IMR-90 (cell line): ENCODE data around the gene AASS. TPM values are rescaled to one million over a fixed set of nuclear protein-coding genes. Genes with fewer than 3 reads are reported as not detected.

Source experiments
- ATAC-seq: fragments of 200-7000 bp; cut with Tn5 transposase; 2 replicates; pipeline ENCODE4 v1.9.1; 2020; ENCODE audit warnings: low read depth, mild to moderate bottlenecking, moderate library complexity
- BruUV-seq: library from RNA; stranded (reverse); fragments of 400-500 nt; replicated peaks from 2 replicates; lab custom pipeline; 2021; lab: Mats Ljungman, UMichigan
- CTCF ChIA-PET: fragments of 300-600 bp; formaldehyde crosslinking; extraction: SDS; loops from one replicate; lab custom pipeline; 2021; ENCODE audit warnings: antibody characterized with exemption; lab: Yijun Ruan, JAX
- POLR2A ChIA-PET: fragments of 300-600 bp; sonication (Branson Sonifier 250); formaldehyde crosslinking; loops from one replicate; lab custom pipeline; 2022; ENCODE audit warnings: antibody characterized with exemption; ENCODE audit not compliant: unreplicated experiment; lab: Charles Lee
- DNase-seq: peaks from one replicate; pipeline ENCODE4 v3.0.0; 2013
- H2AFZ ChIP-seq: replicated peaks from 2 replicates; pipeline ENCODE3; 2013; ENCODE audit warnings: low read length, mild to moderate bottlenecking; ENCODE audit not compliant: poor library complexity
- H2AK5ac ChIP-seq: 2 replicates; pipeline ENCODE4 v1.6.1; 2013; ENCODE audit warnings: low read depth, low read length, inconsistent platforms
- H2AK9ac ChIP-seq: replicated peaks from 2 replicates; pipeline ENCODE3; 2013; ENCODE audit warnings: mild to moderate bottlenecking, low read depth, low read length, moderate library complexity; ENCODE audit not compliant: poor library complexity
- H2BK120ac ChIP-seq: 2 replicates; pipeline ENCODE4 v1.6.1; 2013; ENCODE audit warnings: low read depth, low read length, inconsistent platforms
- H2BK15ac ChIP-seq: 3 replicates; pipeline ENCODE4 v1.6.1; 2013; ENCODE audit warnings: low read depth, low read length, inconsistent platforms
- H2BK20ac ChIP-seq: 2 replicates; pipeline ENCODE4 v1.6.1; 2013; ENCODE audit warnings: low read depth, mild to moderate bottlenecking, inconsistent platforms, low read length, moderate library complexity
- H2BK5ac ChIP-seq: 2 replicates; pipeline ENCODE4 v1.6.1; 2013; ENCODE audit warnings: mild to moderate bottlenecking, low read depth, low read length, inconsistent platforms; ENCODE audit not compliant: poor library complexity, severe bottlenecking
- H3K14ac ChIP-seq: replicated peaks from 2 replicates; pipeline ENCODE4 v1.6.1; 2013; ENCODE audit warnings: low read depth, low read length, inconsistent platforms
- H3K18ac ChIP-seq: 2 replicates; pipeline ENCODE4 v1.6.1; 2013; ENCODE audit warnings: low read depth, low read length, control low read depth
- H3K23ac ChIP-seq: 2 replicates; pipeline ENCODE4 v1.6.1; 2013; ENCODE audit warnings: low read depth, low read length, inconsistent platforms
- H3K27ac ChIP-seq: 2 replicates; pipeline ENCODE4 v1.5.1; 2013; ENCODE audit warnings: mild to moderate bottlenecking, control low read depth, low read length; ENCODE audit not compliant: insufficient read depth
- H3K27me3 ChIP-seq: 2 replicates; pipeline ENCODE4 v1.6.1; 2013; ENCODE audit warnings: low read length; ENCODE audit not compliant: control insufficient read depth, insufficient read depth
- H3K36me3 ChIP-seq: 2 replicates; pipeline ENCODE4 v1.6.1; 2013; ENCODE audit warnings: low read length, mixed read lengths; ENCODE audit not compliant: control insufficient read depth, insufficient read depth
- H3K4ac ChIP-seq: 2 replicates; pipeline ENCODE4 v1.6.1; 2013; ENCODE audit warnings: low read depth, low read length, inconsistent platforms
- H3K4me1 ChIP-seq: 2 replicates; pipeline ENCODE4 v1.6.1; 2013; ENCODE audit warnings: low read length, mixed read lengths; ENCODE audit not compliant: control insufficient read depth, insufficient read depth
- H3K4me2 ChIP-seq: 2 replicates; pipeline ENCODE4 v1.6.1; 2013; ENCODE audit warnings: low read depth, mild to moderate bottlenecking, control low read depth, low read length, moderate library complexity
- H3K4me3 ChIP-seq: 2 replicates; pipeline ENCODE4 v1.5.1; 2013; ENCODE audit warnings: low read depth, mild to moderate bottlenecking, control low read depth, low read length, moderate library complexity; ENCODE audit not compliant: insufficient read depth
- H3K56ac ChIP-seq: 2 replicates; pipeline ENCODE4 v1.6.1; 2013; ENCODE audit warnings: low read length, inconsistent platforms; ENCODE audit not compliant: insufficient read depth; ENCODE audit errors: extremely low read depth
- H3K79me1 ChIP-seq, 2 experiments: 2 replicates each; pipeline ENCODE4 v1.6.1; 2013; ENCODE audit warnings: low read length in 2 of 2, inconsistent platforms in 1 of 2, low read depth in 1 of 2
- H3K9ac ChIP-seq: 2 replicates; pipeline ENCODE4 v1.6.1; 2013; ENCODE audit warnings: low read depth, low read length, control low read depth
- H3K9me1 ChIP-seq: 2 replicates; pipeline ENCODE4 v1.6.1; 2013; ENCODE audit warnings: low read length, inconsistent platforms; ENCODE audit not compliant: insufficient read depth
- H3K9me3 ChIP-seq: 2 replicates; pipeline ENCODE4 v1.6.1; 2013; ENCODE audit warnings: low read length; ENCODE audit not compliant: control insufficient read depth, insufficient read depth
- H4K20me1 ChIP-seq: 2 replicates; pipeline ENCODE4 v1.6.1; 2013; ENCODE audit warnings: low read length, inconsistent platforms; ENCODE audit not compliant: insufficient read depth
- H4K5ac ChIP-seq: 2 replicates; pipeline ENCODE4 v1.6.1; 2013; ENCODE audit warnings: mild to moderate bottlenecking, low read depth, low read length, control low read depth
- H4K8ac ChIP-seq, 2 experiments: 2 replicates each; pipeline ENCODE4 v1.6.1; 2013; ENCODE audit warnings: low read depth in 2 of 2, low read length in 2 of 2, control low read depth in 1 of 2, inconsistent platforms in 1 of 2
- H4K91ac ChIP-seq: 2 replicates; pipeline ENCODE4 v1.6.1; 2013; ENCODE audit warnings: low read depth, low read length, inconsistent platforms; ENCODE audit not compliant: insufficient read depth
- BHLHE40 ChIP-seq: fragments of 150-350 bp; IDR thresholded peaks from 2 replicates; pipeline ENCODE4 v1.6.1; 2016; ENCODE audit warnings: mild to moderate bottlenecking, low read depth, low read length
- CEBPB ChIP-seq: IDR thresholded peaks from 2 replicates; pipeline ENCODE4 v1.6.1; 2012; ENCODE audit warnings: low read depth, low read length, improper control_type of control experiment
- CHD1 ChIP-seq: IDR thresholded peaks from 2 replicates; pipeline ENCODE4 v1.6.1; 2012; ENCODE audit warnings: low read depth, low read length, improper control_type of control experiment
- CTCF ChIP-seq: conservative IDR thresholded peaks from 2 replicates; pipeline ENCODE4 v1.5.1; 2012; ENCODE audit warnings: mild to moderate bottlenecking, low read depth, low read length, improper control_type of control experiment
- ELK1 ChIP-seq: fragments of 150-350 bp; IDR thresholded peaks from 2 replicates; pipeline ENCODE4 v1.6.1; 2016; ENCODE audit warnings: low read depth, mild to moderate bottlenecking, low read length, moderate library complexity, borderline replicate concordance
- FOS ChIP-seq: fragments of 150-350 bp; IDR thresholded peaks from 2 replicates; pipeline ENCODE4 v1.6.1; 2016; ENCODE audit warnings: low read depth, low read length
- MAFK ChIP-seq: IDR thresholded peaks from 2 replicates; pipeline ENCODE4 v1.6.1; 2012; ENCODE audit warnings: low read depth, low read length, improper control_type of control experiment
- MXI1 ChIP-seq: IDR thresholded peaks from 2 replicates; pipeline ENCODE4 v1.6.1; 2012; ENCODE audit warnings: low read depth, mild to moderate bottlenecking, low read length, moderate library complexity, borderline replicate concordance
- NFE2L2 ChIP-seq: fragments of 150-350 bp; IDR thresholded peaks from 2 replicates; pipeline ENCODE4 v1.6.1; 2016; ENCODE audit warnings: low read depth, mild to moderate bottlenecking, low read length
- RAD21 ChIP-seq: IDR thresholded peaks from 2 replicates; pipeline ENCODE4 v1.6.1; 2012; ENCODE audit warnings: low read length, improper control_type of control experiment
- RCOR1 ChIP-seq: IDR thresholded peaks from 2 replicates; pipeline ENCODE4 v1.6.1; 2012; ENCODE audit warnings: mild to moderate bottlenecking, low read length, improper control_type of control experiment; ENCODE audit not compliant: insufficient replicate concordance
- RFX5 ChIP-seq: IDR thresholded peaks from 2 replicates; pipeline ENCODE4 v1.8.0; 2012; ENCODE audit warnings: low read depth, mild to moderate bottlenecking, low read length, moderate library complexity
- USF2 ChIP-seq: fragments of 150-350 bp; IDR thresholded peaks from 2 replicates; pipeline ENCODE4 v1.6.1; 2017; ENCODE audit warnings: mild to moderate bottlenecking, antibody characterized with exemption, low read length, low read depth
- WGBS, 2 experiments: methylation state at CpG; one replicate each; pipeline versions ENCODE4 v1.1.5 to v1.1.7; 2013; ENCODE audit warnings: missing lambda C conversion rate in 2 of 2; ENCODE audit not compliant: insufficient read length in 1 of 2; ENCODE audit errors: extremely low coverage in 2 of 2; 5-methylcytosine and 5-hydroxymethylcytosine counted together
- dilution Hi-C: fragments of 300-500 bp; cut with HindIII; formaldehyde crosslinking; loops from one replicate; pipeline ENCODE4 v1.14.3; 2018; ENCODE audit warnings: low sequenced_read_pairs; ENCODE audit not compliant: unreplicated experiment
- in situ Hi-C: fragments of 300-500 bp; cut with MboI; formaldehyde crosslinking; loops from 3 replicates; pipeline ENCODE4 v1.14.3; 2019; ENCODE audit warnings: low sequenced_read_pairs, inconsistent platforms, mixed read lengths
- intact Hi-C: fragments of 100-400 bp; cut with micrococcal nuclease; formaldehyde crosslinking; loops from 2 replicates; pipeline ENCODE4 v1.10.0; 2022
- polyA plus RNA-seq, 3 experiments: library from polyadenylated mRNA; depleted of rRNA; stranded (reverse); fragments of >200 nt; gene quantifications; 2 replicates each; pipeline ENCODE4 v1.2.3, GENCODE V29; 2012; ENCODE audit warnings: low replicate concordance in 1 of 3
- total RNA-seq: library from RNA; depleted of rRNA; stranded (reverse); fragments of >200 nt; gene quantifications from 2 replicates; pipeline ENCODE4 v1.2.3, GENCODE V29; 2012

The AASS gene
- total and polyA plus RNA-seq, 2 of the 4 experiments (the other 2 are of a cell fraction): 6.1 to 12.9 TPM

GRCh38 chr7:122027058-122027457 is 117.0 kb downstream of the AASS start:
- intact Hi-C loops: no loop called here
- Histone ChIP-seq H3K18ac (no peak overlapping the region), H2BK20ac (no peak overlapping the region), H3K9me1 (no peaks in the 10 kb centered on the region), H2BK15ac (no peak overlapping the region), H3K4me1 (no peaks in the 10 kb centered on the region), H3K4me2 (no peak overlapping the region), H4K91ac (no peak overlapping the region), H3K4ac (no peak overlapping the region), H2AFZ (no peak overlapping the region), H3K4me3 (no peak overlapping the region), H3K9ac (no peak overlapping the region), H4K5ac (no peak overlapping the region), H2AK9ac (no peak overlapping the region), H3K56ac (no peak overlapping the region), H2AK5ac (no peak overlapping the region), H4K20me1 (no peaks in the 10 kb centered on the region), H3K27me3 (no peaks in the 10 kb centered on the region), H3K79me1 (no peaks in the 10 kb centered on the region), H3K9me3 (no peaks in the 10 kb centered on the region), H3K14ac (no peak overlapping the region), H3K36me3 (no peaks in the 10 kb centered on the region), H2BK5ac (no peak overlapping the region), H3K23ac (no peak overlapping the region), H3K27ac (no peak overlapping the region), H4K8ac (no peak overlapping the region), H2BK120ac (no peak overlapping the region)
- CTCF ChIA-PET: interaction anchor here (0.8 kb wide), 1 partner anchor 23 kb away, joined by 3 read pairs; no protein-coding TSS in a partner anchor
- dilution Hi-C loops: no loop called here
- ATAC-seq (no peak), DNase-seq (no peak)
- no peak for TF ChIP-seq RAD21
- TF ChIP-seq CHD1: no peak
- no peak for TF ChIP-seq MXI1
- TF ChIP-seq NFE2L2: no peak
- no peak for TF ChIP-seq ELK1
- TF ChIP-seq RFX5: no peak
- TF ChIP-seq RCOR1: no peak
- TF ChIP-seq CEBPB: no peak
- TF ChIP-seq FOS: no peak
- TF ChIP-seq MAFK: no peak
- TF ChIP-seq USF2: no peak
- no peak for TF ChIP-seq BHLHE40
- TF ChIP-seq CTCF: no peak
- WGBS, 2 experiments: no CpG with 5 or more reads among the region's 2 CpGs
- in situ Hi-C loops: no loop called here
- POLR2A ChIA-PET: no interaction called here
- no TSS peak for BruUV-seq
